GM19099 (cell line): ENCODE data around the gene WDFY1.

Experiments
- POLR2A ChIP-seq: IDR thresholded peaks from 3 replicates; pipeline ENCODE4 v1.6.1; 2011; ENCODE audit warnings: low read depth; ENCODE audit not compliant: insufficient read length; ENCODE audit errors: extremely low read depth

WDFY1 gene

GRCh38 chr2:223922308-223922707 lies 22.8 kb downstream of the WDFY1 start:
- no peak for TF ChIP-seq POLR2A

GRCh38 chr2:223921204-223921603 lies 23.9 kb downstream of the WDFY1 start:
- no peak for TF ChIP-seq POLR2A

GRCh38 chr2:223920109-223920508 lies 25.0 kb downstream of the WDFY1 start:
- no peak for TF ChIP-seq POLR2A

- no peak for TF ChIP-seq POLR2A
Measured at GRCh38 chr2:223918671-223919134, 26.4 kb downstream of the WDFY1 start.

- TF ChIP-seq POLR2A: no peak
Measured at GRCh38 chr2:223916181-223916920, 28.8 kb downstream of the WDFY1 start.

GRCh38 chr2:223915071-223915470 lies 30.1 kb downstream of the WDFY1 start:
- TF ChIP-seq POLR2A: no peak

GRCh38 chr2:223914324-223914723 lies 30.8 kb downstream of the WDFY1 start:
- TF ChIP-seq POLR2A: no peak

GRCh38 chr2:223909001-223909741 lies 36.0 kb downstream of the WDFY1 start:
- TF ChIP-seq POLR2A: no peak

GRCh38 chr2:223908304-223908998 lies 36.7 kb downstream of the WDFY1 start:
- TF ChIP-seq POLR2A: no peak

- no peak for TF ChIP-seq POLR2A
Measured at GRCh38 chr2:223905996-223906395, 39.1 kb downstream of the WDFY1 start.

GRCh38 chr2:223901854-223902253 lies 43.3 kb downstream of the WDFY1 start:
- no peak for TF ChIP-seq POLR2A

- no peak for TF ChIP-seq POLR2A
Measured at GRCh38 chr2:223901311-223901710, 43.8 kb downstream of the WDFY1 start.

- no peak for TF ChIP-seq POLR2A
Measured at GRCh38 chr2:223900531-223900930, 44.6 kb downstream of the WDFY1 start.

GRCh38 chr2:223900066-223900465 lies 45.1 kb downstream of the WDFY1 start:
- no peak for TF ChIP-seq POLR2A

- TF ChIP-seq POLR2A: no peak
Measured at GRCh38 chr2:223897669-223898330, 47.3 kb downstream of the WDFY1 start.

- TF ChIP-seq POLR2A: no peak
Measured at GRCh38 chr2:223896833-223897311, 48.3 kb downstream of the WDFY1 start.

GRCh38 chr2:223894968-223895367 lies 50.2 kb downstream of the WDFY1 start:
- no peak for TF ChIP-seq POLR2A
